ENCODE measurements around the gene VEPH1.

GRCh38 chr3:157502916-157503595 lies at the start of gene VEPH1:
- no peak for TF ChIP-seq CCAR2 (IDR thresholded peaks at IDR 0.05; ENCODE audit: low read depth, low read length)
- no peak for TF ChIP-seq ZNF174 (CRISPR knock-in tag; IDR thresholded peaks at IDR 0.05)
- TF ChIP-seq THRB (CRISPR knock-in tag; conservative IDR thresholded peaks at IDR 0.05) = no peak
- no peak for TF ChIP-seq PCBP1 (IDR thresholded peaks at IDR 0.05; ENCODE audit: low read depth, low read length, poor library complexity, severe bottlenecking)
- no peak for TF ChIP-seq ZFP91 (CRISPR knock-in tag; IDR thresholded peaks at IDR 0.05)
- TF ChIP-seq SRF (CRISPR knock-in tag; IDR thresholded peaks at IDR 0.05) = no peak
- no peak for TF ChIP-seq MCM7 (IDR thresholded peaks at IDR 0.05)
- no peak for TF ChIP-seq TGIF2 (CRISPR knock-in tag; IDR thresholded peaks at IDR 0.05)
- TF ChIP-seq ZC3H11A (IDR thresholded peaks at IDR 0.05; ENCODE audit: low read depth, low read length) = no peak
- TF ChIP-seq KAT8 (IDR thresholded peaks at IDR 0.05; ENCODE audit: low read depth) = no peak
- no peak for TF ChIP-seq FOSL1 (tag; conservative IDR thresholded peaks at IDR 0.05)
